NK-92 treated with Interleukin-12 subunit alpha and Interleukin-12 subunit beta, amount 100 ng/mL, for 24 hours (cell line): Measurements from ENCODE around the gene SYTL3.
"Not testable (repeated sequence)": the region's sequence is repeated elsewhere in the genome, so short reads cannot be mapped to it uniquely, and the experiment has no call there.

Experiments used
- DNase-seq: peaks from one replicate; lab custom pipeline; 2025; lab: John Stamatoyannopoulos, UW

Gene SYTL3

DNA sequence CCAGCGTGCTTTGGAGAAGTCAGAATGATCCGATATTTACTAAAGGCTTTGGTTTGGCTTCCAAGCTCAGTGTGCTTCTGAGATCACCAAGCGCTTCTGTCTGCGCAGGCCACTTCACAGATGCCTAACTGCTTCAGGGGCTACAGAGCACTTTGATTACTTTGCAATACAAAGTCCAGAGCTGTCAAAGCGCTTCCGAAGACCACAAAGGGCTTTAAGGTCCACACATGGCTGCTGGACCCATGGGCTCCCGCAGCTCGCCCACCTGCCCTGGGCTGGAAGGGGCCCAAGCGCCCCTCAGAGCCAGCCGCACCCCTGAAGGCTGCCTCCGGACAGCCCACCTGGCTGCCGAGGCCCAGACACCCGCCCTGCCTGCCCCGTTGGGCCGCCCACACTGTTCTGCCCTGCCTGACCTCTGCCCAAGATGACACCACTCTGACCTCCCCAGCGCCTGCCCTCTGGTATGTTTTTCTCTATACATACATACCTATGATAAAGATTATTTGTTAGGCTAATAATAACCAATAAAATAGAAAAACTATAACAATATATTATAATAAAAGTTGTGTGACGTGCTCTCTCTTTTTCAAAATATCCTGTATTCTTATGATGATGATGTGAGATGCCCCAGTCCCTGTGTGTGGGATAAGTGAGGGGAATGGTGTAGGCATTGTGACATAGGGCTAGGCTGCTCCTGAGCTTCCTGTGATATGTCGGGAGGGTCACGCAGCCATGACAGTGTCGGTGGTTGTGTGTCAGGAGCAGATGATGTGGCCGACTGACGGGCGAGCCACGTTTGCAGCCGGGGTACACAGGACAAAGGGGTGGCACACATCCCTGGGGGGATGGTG lies 27.9 kb upstream of the SYTL3 start:
- no peak for DNase-seq

DNA sequence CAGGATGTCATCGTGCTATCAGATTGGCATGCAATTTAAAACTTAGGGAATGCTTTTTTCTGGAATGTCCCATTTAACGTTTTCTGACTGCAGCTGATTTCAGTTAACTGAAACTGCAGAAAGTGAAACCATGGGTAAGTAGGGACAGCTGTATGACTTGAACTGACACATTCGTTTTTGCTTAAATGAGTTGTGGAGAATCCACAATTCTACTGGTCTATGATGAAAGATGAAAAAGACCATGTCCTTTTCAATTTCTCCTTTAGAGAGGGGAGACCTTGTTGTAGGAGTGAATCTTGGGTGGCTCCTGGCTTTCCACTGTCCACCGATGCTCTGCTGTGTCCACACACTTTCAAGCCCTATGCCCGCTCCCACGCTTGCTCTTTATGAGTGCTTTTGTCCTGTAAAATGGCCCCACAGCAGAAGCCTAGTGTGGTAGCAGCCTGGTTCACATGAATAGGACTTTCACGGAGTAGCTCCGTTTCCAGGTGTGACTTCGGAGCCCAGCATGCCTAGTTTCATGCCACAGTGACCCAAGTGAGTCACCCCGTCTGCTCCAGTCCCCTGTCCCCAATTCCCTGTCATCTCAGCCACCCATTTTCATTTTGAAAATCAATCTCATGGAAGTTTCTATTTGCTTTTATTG lies 27.2 kb upstream of the SYTL3 start:
- no peak for DNase-seq

DNA sequence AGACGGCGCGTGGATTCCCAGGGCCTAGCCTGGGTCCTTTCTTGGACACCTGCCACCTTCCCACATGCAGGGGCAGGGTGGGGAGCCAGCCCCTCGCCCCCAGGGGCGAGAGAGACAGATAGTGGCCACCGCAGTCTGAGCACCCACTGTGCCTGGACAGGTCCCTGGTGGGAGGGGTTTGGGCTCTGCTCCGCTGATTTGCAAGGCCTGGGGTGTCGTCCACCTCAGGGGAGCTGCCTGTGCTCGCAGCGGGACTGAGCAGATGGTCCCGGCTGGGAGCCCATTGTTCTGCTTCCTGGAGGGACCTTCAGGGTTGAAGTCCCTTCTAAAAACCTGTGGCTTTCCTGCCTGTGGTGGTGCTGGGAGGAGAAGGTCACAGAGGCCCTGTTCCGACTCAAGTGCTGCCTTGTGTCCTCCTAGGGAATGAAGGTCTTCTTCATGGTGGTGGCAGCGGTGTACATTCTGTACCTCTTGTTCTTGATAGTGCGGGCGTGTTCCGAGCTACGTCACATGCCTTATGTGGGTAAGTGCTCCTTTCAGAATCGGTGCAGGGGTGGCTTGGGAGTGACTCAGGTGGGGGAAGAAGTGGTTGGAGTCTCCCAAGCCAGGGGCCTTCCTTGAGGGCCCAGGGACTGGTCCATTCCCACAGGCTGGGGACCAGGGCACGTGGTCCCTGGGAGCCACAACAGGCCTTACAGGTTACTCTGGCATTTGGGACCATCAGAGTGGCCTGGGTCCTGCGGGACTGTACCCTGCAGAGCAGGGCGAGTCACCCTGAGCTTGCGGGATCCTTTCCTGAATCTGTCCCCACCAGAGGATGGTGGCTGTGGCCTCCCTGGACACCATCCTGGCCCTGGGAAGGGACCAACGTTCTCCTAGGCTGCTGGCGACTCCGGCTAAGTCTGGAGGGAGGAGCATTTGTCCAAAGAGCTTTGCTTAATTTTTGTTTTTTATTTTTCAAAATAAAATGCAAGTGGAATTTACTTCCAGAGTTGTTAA lies 24.9 kb upstream of the SYTL3 start:
- no peak for DNase-seq

DNA sequence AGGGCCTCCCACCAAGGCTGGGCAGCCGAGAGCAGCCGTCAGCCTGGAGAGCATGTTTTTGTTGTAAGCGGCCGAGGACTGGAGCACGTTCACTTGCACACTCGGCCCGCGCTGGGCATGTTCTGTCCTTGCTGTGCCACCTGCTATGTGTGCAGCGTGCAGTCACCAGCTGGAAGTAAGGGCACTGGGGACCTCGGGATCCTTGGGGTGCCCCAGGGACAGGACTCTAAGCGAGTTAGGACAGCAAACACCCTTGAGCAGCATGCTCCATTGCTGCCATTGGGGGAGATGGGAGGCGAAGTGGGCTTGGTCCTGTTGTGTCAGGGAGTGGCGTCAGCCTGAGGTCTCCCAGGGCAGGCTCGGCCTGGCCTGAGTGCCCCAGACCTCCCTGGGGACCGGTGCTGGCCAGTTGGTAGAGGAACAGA lies 24.0 kb upstream of the SYTL3 start:
- DNase-seq, result no peak

DNA sequence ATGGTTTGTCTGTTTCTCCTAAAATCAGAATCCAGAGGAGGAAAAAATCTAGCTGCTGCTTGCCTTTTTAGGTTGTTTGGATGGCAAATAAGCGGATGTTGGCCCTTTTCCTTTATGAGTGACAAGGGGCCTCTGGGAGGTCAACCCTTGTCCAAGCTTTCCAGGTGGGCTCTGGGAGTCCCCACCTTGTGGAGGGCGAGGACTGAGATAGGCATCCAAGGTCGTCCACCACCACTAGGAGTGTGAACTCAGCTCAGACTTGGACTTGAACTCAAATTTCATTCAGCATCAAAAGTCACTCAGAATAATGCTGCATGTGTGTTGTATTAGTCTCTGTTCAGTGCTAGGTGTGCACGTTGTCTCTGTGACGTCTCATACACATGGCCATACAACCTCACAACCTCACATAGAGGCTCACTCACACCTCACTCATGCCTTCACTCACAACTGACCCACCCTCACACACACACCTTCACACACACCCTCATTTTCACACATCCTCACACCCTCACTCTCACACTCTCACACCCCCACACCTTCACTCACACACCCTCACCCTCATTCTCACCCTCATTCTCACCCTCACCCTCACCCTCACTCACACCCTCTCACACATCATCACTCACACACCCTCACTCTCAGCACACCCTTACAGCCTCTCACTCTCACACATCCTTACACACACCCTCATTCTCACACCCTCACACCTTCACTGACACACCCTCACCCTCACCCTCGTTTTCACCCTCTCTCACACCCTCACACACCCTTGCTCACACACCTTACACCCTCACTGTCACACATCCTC lies 23.3 kb upstream of the SYTL3 start:
- no peak for DNase-seq

DNA sequence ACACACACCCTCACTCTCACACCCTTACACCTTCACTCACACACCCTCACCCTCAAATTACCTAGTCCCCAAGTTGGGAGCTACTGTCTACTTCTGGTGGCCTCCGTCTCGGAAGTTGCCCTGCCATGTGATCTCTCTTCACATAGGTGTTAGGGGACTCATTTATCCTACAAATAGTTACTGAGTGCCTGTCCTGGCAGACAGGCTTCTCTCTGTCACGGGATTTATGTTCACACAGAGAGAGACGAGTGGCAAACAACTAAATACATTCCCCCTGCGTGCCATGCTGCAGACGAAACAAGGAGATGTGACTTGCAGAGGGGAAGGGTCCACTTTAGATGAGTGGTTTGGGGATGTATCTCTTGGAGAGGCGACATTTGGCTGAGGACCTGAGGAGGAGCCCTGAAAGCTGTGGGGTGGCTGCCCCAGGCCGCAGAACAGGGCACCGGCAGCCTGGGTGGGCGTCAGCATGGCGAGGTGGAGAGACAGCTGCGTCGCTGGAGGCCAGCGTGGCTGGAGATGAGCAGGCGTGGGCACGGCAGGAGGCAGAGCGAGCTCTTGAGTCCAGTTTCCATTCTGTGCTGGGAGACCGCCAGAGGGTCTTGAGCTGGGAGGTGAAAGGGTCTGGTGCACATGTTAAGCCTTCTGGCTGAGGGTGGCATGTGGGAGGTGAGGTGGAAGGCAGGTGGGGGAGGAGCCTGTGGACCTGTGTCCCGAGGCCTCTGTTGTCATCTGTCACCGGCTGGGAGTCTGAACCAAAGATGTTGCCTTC lies 22.5 kb upstream of the SYTL3 start:
- no peak for DNase-seq

DNA sequence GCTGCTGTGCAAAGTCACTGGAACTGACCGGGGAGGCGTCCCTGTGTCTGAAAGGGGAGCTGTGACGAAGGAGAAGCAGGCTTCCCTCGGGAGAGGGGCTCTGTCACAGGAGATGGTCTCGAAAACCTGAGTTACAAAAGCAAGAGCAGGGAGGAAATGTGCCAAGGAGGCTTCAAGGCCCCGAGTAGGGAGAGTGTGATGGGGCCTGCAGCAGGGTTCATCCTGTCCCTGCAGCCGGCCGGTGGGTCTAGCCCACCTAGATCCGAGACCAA lies 22.0 kb upstream of the SYTL3 start:
- DNase-seq, result no peak

DNA sequence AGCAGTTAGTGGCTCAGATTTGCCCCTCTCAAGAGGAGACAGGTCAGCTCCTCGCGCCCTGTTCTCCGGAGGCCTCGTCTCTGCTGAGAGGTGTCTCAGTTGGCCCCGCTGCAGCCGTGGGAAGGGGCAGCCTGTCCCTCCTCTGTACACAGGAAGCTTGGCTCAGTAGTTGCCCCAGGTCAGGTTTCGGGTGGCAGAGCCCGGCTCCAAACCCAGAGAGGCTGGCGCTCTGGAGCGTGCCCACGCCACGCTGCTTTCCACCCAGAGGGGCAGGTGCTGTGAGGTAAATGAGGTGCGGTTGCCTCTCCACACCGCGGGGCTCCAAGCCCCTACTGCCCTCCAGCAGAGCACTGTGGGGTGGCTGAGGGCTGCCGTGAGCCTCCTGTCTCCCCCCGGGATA lies 21.3 kb upstream of the SYTL3 start:
- DNase-seq, result no peak

DNA sequence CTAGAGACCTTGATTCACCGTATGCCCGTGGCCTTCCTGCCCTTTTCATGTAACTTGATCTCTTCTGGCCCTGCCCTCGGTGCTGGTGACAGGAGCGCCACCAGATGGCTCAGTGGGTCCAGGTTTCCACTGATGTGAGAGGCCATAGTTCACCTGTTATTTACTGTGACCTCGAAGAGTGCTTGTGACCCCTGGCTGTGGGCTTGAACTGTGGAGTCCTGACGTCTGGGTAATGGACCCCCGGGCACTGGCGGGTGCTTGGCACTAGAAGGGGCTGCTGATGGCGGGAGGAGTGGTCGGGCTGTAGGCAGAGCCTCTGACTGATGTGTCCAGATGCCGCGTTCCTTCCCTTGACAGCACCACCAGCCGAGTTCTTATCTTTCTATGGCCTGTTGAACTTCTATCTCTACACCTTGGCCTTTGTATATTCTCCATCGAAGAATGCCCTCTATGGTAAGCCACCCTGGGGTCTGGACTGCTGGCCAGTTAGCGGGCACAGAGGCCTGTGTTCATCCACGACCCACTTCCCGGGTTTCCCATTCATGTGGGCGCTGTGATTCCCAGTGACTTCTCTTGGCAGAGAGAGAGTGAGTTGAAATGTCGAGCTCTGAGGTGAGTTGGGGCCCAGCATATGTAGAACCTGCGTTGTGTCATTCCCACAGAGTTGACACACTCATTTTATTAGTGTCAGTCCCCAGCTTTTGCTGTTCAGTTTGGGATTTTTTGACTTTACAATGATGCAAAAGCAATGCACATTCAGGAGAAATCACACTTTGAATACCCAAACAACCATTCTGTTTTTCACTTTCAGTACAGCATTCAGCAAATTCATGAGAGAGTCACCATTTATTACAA lies 20.3 kb upstream of the SYTL3 start:
- DNase-seq, result no peak

DNA sequence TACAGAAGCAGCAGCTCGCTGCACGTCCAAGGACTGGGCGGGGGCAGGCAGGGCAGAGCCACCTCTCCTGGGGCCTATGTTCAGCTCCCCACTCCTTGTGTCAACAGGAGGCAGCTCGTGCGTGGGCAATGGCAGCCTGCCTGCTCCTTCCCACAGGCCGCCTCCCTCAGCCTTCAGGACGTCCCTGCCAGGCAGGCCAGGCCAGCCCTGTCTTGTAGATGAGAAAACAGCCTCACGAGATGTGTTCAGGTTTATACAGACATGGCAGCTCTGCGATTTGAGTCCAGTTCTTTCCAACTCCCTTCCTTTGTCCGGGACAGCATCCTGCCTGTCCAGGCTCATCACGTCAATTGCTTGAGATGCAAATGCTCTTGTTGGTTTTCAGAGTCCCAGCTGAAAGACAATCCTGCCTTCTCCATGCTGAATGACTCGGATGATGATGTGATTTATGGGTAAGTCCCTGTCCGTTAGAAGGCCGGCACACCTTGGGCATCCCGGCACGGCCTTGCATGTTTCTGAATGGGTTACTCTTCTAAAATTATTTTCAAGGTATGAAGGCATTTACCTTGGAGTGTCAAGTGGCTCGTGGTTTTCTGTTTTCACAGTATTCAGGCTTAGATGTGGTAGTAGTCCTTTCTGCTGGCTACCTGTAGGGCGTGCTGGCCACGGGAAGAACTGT lies 18.8 kb upstream of the SYTL3 start:
- no peak for DNase-seq

DNA sequence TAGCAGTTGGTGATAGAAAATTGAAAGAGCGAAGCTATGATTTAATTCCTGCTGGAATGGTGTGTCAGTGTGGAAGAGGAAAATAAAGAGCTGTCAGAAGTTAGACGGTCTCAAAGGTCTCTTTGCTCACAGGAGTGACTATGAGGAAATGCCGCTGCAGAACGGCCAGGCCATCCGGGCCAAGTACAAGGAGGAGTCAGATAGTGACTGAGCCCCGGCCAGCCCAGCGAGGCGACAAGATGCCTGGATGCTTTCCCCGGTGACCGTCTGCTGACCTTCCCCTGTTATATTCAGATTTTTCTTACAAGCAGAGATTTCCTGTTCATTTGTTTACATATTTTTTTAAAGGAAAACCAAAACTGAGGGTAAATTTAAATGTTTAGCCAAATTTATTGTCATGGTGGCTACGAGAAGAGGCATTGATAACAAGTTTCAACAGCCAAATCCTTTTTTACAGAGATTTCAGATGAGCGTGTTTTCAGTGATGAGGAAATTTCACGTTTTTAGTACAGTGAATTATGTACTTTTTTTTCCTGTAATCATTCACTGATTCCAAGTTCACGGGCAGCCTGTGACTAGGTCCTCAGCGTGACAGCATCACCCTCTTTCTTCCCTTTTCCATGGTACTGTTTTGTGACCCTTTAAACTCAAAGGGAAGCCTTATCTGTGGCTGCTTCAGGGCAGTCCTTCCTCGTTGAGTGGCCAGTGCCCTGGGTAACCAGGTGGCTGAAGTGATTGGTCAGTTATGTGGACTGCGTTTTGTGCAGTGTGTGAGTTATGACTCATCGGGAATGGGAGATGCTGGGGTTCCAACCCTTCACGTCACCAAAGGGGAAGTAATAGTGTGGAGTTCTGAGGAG lies 17.9 kb upstream of the SYTL3 start:
- DNase-seq, result no peak

DNA sequence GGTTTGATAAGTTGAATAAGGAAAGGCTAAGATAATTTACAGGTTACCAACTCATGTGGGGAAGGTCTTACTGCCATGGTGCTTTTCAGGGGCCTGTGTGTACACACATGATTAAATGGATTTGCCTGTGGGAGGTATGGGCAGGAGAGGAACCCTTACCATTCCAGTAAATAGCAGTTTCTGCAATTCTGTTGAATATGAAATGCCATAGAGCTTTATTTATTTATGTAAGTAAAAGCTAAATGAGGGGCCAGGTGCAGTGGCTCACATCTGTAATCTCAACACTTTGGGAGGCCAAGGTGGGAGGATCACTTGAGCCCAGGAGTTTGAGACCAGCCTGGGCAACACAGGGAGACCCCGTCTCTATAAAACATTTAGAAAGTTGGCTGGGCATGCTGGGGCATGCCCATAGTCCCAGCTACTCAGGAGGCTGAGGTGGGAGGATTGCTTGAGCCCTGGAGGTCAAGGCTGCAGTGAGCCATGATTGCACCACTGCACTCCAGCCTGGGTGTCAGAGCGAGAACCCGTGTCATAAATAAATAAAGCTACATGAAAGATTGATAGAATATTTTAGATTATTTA lies 17.2 kb upstream of the SYTL3 start:
- DNase-seq, result not testable (repeated sequence)

DNA sequence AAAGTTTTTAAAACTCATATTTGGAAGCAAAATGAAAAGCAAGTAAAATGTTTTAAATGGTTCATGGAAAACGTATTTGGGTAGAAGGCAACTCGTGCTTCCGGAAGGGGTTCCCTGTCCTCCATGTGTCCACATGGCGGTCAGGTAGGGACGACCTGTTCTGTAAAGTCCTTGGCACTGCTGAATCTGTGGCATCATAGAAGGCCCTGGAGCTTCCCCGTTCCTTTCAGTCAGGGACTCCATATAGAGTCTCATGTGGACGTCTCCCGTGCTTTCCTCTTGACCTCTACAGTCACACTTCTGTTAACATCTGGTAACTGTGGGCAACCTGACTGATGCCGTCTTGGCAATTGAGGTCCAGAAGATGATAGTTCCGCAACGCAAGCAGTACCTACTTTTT lies 16.7 kb upstream of the SYTL3 start:
- DNase-seq, result no peak

DNA sequence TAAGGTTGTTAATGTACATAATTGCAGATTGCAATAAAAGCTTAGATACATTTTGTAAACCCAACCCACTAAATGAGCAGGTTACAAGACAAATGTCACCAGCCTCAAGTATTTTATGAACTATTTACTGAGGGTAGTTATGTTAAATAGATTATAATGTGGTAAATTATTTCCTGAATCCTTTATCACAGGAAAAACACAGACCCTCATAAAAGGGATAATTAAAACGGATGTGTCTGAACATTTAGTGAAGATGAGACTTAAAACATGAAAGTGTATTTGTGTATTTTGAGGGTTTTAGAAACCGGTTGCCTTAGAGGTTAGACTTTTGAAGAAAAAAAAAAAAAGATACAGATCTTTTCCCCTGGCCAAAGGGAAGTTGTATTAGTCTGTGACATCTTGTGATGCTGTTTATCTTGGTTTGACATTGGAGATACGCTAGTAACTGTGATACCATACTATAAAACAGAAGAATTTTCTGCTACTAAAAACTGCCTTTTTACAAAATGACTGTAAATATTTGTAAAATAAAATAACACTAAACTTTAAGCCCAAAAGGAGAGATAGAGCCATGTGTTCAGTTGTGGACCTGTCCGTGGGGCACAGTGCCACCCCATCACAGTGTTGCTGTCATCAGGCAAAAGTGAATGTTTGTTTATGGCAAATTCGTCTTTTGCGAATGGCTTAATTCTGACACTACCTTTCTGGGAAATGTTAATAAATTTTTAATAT lies 15.0 kb upstream of the SYTL3 start:
- DNase-seq, result no peak

DNA sequence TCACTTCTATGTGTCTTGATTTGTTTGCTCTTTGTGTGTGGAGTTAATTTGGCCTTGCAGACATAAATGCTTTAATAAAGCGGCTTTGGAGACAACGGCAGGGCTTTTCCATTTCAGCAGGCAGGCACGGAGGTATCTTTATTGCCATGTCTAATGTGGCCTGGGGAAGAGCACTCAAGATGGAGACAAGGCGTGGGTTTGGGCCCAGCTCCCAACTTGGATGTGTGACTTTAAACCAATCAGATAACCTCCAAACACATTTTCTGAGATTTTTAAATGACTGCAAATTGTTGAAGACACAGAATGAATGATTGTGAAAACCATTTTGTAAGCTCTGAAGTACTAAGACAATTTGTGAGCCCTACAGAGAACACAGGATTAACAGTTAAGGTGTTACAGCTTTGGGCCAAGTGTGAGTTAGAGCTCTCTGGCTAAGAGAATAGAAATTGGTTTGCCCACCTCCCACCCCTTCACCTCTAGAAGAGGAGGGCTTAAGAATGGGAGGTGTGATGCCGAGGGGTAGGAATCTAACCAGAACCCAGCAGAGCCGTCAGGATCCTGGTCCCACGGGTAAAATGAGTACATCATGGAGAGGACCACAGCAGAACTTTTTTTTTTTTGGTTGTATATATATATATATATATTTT lies 14.3 kb upstream of the SYTL3 start:
- no peak for DNase-seq

DNA sequence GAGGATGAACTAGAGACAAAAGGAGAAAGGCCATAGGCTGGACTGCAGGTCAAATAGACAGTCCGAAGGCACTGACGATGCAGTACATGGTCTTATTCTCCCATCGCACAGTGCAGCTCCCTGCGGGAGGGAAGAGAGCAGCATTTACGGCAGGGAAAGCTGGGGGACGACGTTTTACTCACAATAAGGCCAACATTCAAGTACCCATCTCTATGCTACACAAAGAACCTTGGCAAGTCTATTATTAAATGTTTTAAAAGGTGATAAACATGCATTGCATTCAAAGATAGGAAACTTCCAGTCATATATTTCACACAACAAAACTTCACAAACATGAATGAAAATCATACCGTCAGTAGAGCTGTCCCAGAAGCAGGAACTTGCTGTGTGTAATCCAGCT lies 13.1 kb upstream of the SYTL3 start:
- no peak for DNase-seq

DNA sequence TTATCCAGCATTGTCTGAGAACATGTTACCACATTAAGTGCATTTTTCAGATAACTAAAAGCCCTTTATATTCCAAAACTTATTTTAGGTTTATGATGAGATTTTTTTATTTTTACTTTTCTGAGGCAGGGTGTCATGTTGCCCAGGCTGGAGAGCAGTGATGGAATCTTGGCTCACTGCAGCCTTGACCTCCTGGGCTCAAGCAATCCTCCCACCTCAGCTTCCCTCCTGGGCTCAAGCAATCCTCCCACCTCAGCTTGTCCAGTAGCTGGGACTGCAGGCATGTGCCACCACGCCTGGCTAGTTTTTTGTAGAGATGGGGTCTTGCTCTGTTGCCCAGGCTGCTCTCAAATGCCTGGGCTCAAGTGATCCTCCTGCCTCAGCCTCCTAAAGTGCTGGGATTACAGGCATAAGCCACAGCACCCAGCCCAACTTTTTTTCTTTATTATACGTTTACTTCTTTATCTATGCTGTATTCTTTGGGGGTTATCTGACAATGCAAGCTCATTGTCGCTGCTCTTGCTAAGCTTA lies 11.5 kb upstream of the SYTL3 start:
- DNase-seq, result no peak
